ENCODE data around the gene TADA3. TPM values are rescaled to one million over a fixed set of nuclear protein-coding genes. Genes with fewer than 3 reads are reported as not detected.

TADA3 gene
- total and polyA plus RNA-seq, 9 of the 15 experiments (the other 6 are each of a cell fraction or from before 2014, with no cell fraction given) = 4.1 to 110 (median 74.8) TPM

DNA sequence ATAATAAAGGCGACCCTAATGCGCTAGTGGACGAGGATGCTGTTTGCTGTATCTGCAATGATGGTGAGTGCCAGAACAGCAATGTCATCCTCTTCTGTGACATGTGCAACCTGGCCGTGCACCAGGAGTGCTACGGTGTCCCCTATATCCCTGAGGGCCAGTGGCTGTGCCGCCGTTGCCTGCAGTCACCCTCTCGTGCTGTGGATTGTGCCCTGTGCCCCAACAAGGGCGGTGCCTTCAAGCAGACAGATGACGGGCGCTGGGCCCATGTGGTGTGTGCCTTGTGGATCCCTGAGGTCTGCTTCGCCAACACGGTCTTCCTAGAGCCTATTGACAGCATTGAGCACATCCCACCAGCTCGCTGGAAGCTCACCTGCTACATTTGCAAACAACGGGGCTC, 53.1 kb downstream of the TADA3 start:
- in situ Hi-C loops (cut with MboI) (no loop called here), intact Hi-C loops (cut with micrococcal nuclease) (no loop called here)
- peak overlapping the region in 1 of 2 experiments; percentile 14; a peak in 1 of 4 replicates for H3K9ac ChIP-seq (ENCODE audit: insufficient read depth in 1 of 2, low read depth in 2 of 2, low read length in 2 of 2)
- 0 out of 2 replicates have a peak, but pooled peaks cover 11% of the 10 kb centered on the region for H4K20me1 ChIP-seq (replicated peaks; ENCODE audit: control insufficient read depth, insufficient read depth, low read length)
- no peaks in the 10 kb centered on the region for H3K27me3 ChIP-seq (ENCODE audit: control insufficient read depth in 2 of 2, insufficient read depth in 2 of 2, low read length in 2 of 2)
- DNase-seq (ENCODE audit: extremely low read depth in 1 of 4, low spot score in 3 of 4) (no peak), ATAC-seq (no peak), FAIRE-seq (no peak)
- peaks cover 99% of the 10 kb centered on the region for H3K36me3 ChIP-seq (ENCODE audit: control insufficient read depth, insufficient read depth, low read length)
- 91% methylated on average over 15 of the region's 15 CpGs for whole genome bisulfite sequencing (ENCODE audit: insufficient coverage, low coverage, missing lambda C conversion rate)
- no peak overlapping the region; the same call in 2 of the 3 replicates for H3K27ac ChIP-seq (ENCODE audit: extremely low read depth, low read depth, low read length)
- no TSS peak for BruUV-seq (replicated peaks)
- H3K79me2 ChIP-seq (ENCODE audit: control insufficient read depth, insufficient read depth, low read length) = peaks cover 27% of the 10 kb centered on the region
- peaks cover 0 to 8% of the 10 kb centered on the region in 2 experiments; a peak in 2 of 5 replicates for H3K4me1 ChIP-seq (replicated peaks in 1 of 2; ENCODE audit: control insufficient read depth in 2 of 2, insufficient read depth in 2 of 2, low read length in 2 of 2)
- POLR2A ChIA-PET = interaction anchor here (0.9 to 3.6 kb wide), 4 partner anchors 8 to 21 kb away, joined by 3 to 58 read pairs (median 8); partner anchors contain the start of genes BRPF1 and OGG1
- no peak for TF ChIP-seq POLR2A (conservative IDR thresholded peaks at IDR 0.05)
- TF ChIP-seq POLR2G (IDR thresholded peaks at IDR 0.05; ENCODE audit: low read depth, low read length) = peak; percentile 57
- TF ChIP-seq RBFOX2 (IDR thresholded peaks at IDR 0.05; ENCODE audit: low read depth, low read length) = 0 out of 2 replicates have a peak, but pooled peaks have one; percentile 30
- no peak for TF ChIP-seq ZBTB1 (CRISPR knock-in tag; IDR thresholded peaks at IDR 0.05; ENCODE audit: borderline replicate concordance, low read depth)
- no peak for TF ChIP-seq ZNF507 (tag; conservative IDR thresholded peaks at IDR 0.05)
- CTCF ChIA-PET (ENCODE audit: low intra/inter-chr PET ratio) = no interaction called here
- H3K4me3 ChIP-seq = no peak overlapping the region
- no peak overlapping the region for H3K4me2 ChIP-seq (ENCODE audit: insufficient read depth, low read length)
- H3K9me1 ChIP-seq (ENCODE audit: control insufficient read depth, insufficient read depth, low read length) = no peaks in the 10 kb centered on the region
- H3K9me3 ChIP-seq (replicated peaks; ENCODE audit: control insufficient read depth, insufficient read depth, low read depth, low read length) = no peaks in the 10 kb centered on the region
- H2AFZ ChIP-seq (ENCODE audit: low read depth, low read length) = no peak overlapping the region

DNA sequence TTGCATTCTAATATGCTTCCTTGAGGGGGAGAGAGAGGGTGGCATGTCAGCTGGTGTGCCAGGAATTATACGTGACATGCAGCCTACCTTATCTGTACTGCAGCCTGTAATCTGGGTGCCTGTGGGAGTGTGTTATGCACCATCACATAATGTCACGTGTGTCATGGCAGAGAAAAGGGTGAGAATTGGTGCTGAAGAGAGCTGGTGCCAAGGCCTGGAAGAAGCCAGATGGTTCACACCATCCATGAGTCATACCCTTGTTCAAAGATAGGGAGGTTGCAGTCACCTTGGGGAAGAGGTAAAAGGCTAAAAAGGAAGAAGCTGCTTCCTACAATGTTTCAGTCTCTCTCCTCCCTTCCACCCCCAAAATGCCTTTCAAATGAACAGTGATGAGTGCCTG, 55.4 kb downstream of the TADA3 start:
- ChIA-PET CTCF (ENCODE audit: low intra/inter-chr PET ratio) (no interaction called here), POLR2A (interaction anchor here (0.5 to 3.6 kb wide), 11 partner anchors 10 to 547 kb away, joined by 3 to 58 read pairs (median 3); partner anchors contain the start of gene OGG1)
- peaks cover 89% of the 10 kb centered on the region for H3K36me3 ChIP-seq (ENCODE audit: control insufficient read depth, insufficient read depth, low read length)
- TF ChIP-seq BCOR (IDR thresholded peaks at IDR 0.05) = no peak
- TF ChIP-seq TCF3 (CRISPR knock-in tag; IDR thresholded peaks at IDR 0.05) = no peak
- TF ChIP-seq, protein P1, sequence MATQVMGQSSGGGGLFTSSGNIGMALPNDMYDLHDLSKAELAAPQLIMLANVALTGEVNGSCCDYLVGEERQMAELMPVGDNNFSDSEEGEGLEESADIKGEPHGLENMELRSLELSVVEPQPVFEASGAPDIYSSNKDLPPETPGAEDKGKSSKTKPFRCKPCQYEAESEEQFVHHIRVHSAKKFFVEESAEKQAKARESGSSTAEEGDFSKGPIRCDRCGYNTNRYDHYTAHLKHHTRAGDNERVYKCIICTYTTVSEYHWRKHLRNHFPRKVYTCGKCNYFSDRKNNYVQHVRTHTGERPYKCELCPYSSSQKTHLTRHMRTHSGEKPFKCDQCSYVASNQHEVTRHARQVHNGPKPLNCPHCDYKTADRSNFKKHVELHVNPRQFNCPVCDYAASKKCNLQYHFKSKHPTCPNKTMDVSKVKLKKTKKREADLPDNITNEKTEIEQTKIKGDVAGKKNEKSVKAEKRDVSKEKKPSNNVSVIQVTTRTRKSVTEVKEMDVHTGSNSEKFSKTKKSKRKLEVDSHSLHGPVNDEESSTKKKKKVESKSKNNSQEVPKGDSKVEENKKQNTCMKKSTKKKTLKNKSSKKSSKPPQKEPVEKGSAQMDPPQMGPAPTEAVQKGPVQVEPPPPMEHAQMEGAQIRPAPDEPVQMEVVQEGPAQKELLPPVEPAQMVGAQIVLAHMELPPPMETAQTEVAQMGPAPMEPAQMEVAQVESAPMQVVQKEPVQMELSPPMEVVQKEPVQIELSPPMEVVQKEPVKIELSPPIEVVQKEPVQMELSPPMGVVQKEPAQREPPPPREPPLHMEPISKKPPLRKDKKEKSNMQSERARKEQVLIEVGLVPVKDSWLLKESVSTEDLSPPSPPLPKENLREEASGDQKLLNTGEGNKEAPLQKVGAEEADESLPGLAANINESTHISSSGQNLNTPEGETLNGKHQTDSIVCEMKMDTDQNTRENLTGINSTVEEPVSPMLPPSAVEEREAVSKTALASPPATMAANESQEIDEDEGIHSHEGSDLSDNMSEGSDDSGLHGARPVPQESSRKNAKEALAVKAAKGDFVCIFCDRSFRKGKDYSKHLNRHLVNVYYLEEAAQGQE (IDR thresholded peaks at IDR 0.05; ENCODE audit: borderline replicate concordance) = no peak
- TF ChIP-seq, protein P1 (CRISPR knock-in tag; IDR thresholded peaks at IDR 0.05; ENCODE audit: low read depth) = no peak

More for the DNA sequence above, 55.4 kb downstream of the TADA3 start:
- Histone ChIP-seq H3K9me1 (ENCODE audit: control insufficient read depth, insufficient read depth, low read length) (no peaks in the 10 kb centered on the region), H2AFZ (ENCODE audit: low read depth, low read length) (no peak overlapping the region), H3K9ac (ENCODE audit: insufficient read depth in 1 of 2, low read depth in 2 of 2, low read length in 2 of 2) (no peak overlapping the region), H3K4me2 (ENCODE audit: insufficient read depth, low read length) (no peak overlapping the region), H3K79me2 (ENCODE audit: control insufficient read depth, insufficient read depth, low read length) (peaks cover 51% of the 10 kb centered on the region), H4K20me1 (replicated peaks; ENCODE audit: control insufficient read depth, insufficient read depth, low read length) (peaks cover 23% of the 10 kb centered on the region), H3K27me3 (ENCODE audit: control insufficient read depth in 2 of 2, insufficient read depth in 2 of 2, low read length in 2 of 2) (no peaks in the 10 kb centered on the region), H3K4me1 (replicated peaks in 1 of 2; ENCODE audit: control insufficient read depth in 2 of 2, insufficient read depth in 2 of 2, low read length in 2 of 2) (peaks cover 12 to 21% of the 10 kb centered on the region in 2 experiments; a peak in 4 of 5 replicates), H3K27ac (ENCODE audit: extremely low read depth, low read depth, low read length) (no peak overlapping the region), H3K4me3 (no peak overlapping the region), H3K9me3 (replicated peaks; ENCODE audit: control insufficient read depth, insufficient read depth, low read depth, low read length) (no peaks in the 10 kb centered on the region)
- 67% methylated on average over 2 of the region's 2 CpGs for WGBS (ENCODE audit: insufficient coverage, low coverage, missing lambda C conversion rate)
- ATAC-seq = no peak
- intact Hi-C loops (cut with micrococcal nuclease) (no loop called here), in situ Hi-C loops (cut with MboI) (no loop called here)
- no TSS peak for BruUV-seq (replicated peaks)
- FAIRE-seq = no peak
- no peak for DNase-seq (ENCODE audit: extremely low read depth in 1 of 4, low spot score in 3 of 4)

Measured in K562 (cell line).